GM21381 (cell line): ENCODE measurements around the gene POU3F3.
A peak's percentile ranks its signal among the peaks of the same experiment; 100 is the strongest.

ENCODE experiments used
- ATAC-seq: cut with Tn5 transposase; IDR thresholded peaks from one replicate; pipeline ENCODE4 v1.9.1; 2021; ENCODE audit warnings: mild to moderate bottlenecking, moderate library complexity; ENCODE audit not compliant: unreplicated experiment

POU3F3 gene

GRCh38 chr2:104872866-104873688 is 19.2 kb downstream of the POU3F3 start:
- ATAC-seq, result peak; percentile 82

- ATAC-seq, result no peak
Observed at GRCh38 chr2:104873689-104874054, 19.8 kb downstream of the POU3F3 start.

- no peak for ATAC-seq
Observed at GRCh38 chr2:104874230-104874629, 20.3 kb downstream of the POU3F3 start.

- no peak for ATAC-seq
Observed at GRCh38 chr2:104875262-104875661, 21.3 kb downstream of the POU3F3 start.

- ATAC-seq, result no peak
Observed at GRCh38 chr2:104876606-104877570, 23.0 kb downstream of the POU3F3 start.

- no peak for ATAC-seq
Observed at GRCh38 chr2:104878863-104879512, 25.1 kb downstream of the POU3F3 start.

- no peak for ATAC-seq
Observed at GRCh38 chr2:104880076-104880475, 26.2 kb downstream of the POU3F3 start.

- ATAC-seq, result no peak
Observed at GRCh38 chr2:104883357-104883756, 29.4 kb downstream of the POU3F3 start.

- ATAC-seq, result no peak
Observed at GRCh38 chr2:104885119-104885782, 31.3 kb downstream of the POU3F3 start.

GRCh38 chr2:104887676-104888075 is 33.8 kb downstream of the POU3F3 start:
- no peak for ATAC-seq

- ATAC-seq, result no peak
Observed at GRCh38 chr2:104888489-104889258, 34.8 kb downstream of the POU3F3 start.

- ATAC-seq, result no peak
Observed at GRCh38 chr2:104889291-104889959, 35.5 kb downstream of the POU3F3 start.

- no peak for ATAC-seq
Observed at GRCh38 chr2:104889960-104890684, 36.2 kb downstream of the POU3F3 start.

GRCh38 chr2:104890685-104891069 is 36.8 kb downstream of the POU3F3 start:
- no peak for ATAC-seq

- no peak for ATAC-seq
Observed at GRCh38 chr2:104891145-104891544, 37.2 kb downstream of the POU3F3 start.

GRCh38 chr2:104896446-104896845 is 42.5 kb downstream of the POU3F3 start:
- ATAC-seq, result no peak

- no peak for ATAC-seq
Observed at GRCh38 chr2:104897515-104898184, 43.7 kb downstream of the POU3F3 start.

GRCh38 chr2:104900608-104901007 is 46.7 kb downstream of the POU3F3 start:
- no peak for ATAC-seq
